Right ventricle myocardium inferior (tissue), 1 donor: Measurements from ENCODE around the gene MIF. TPM values are rescaled to one million over a fixed set of nuclear protein-coding genes. Genes with fewer than 3 reads are reported as not detected.
A peak's percentile ranks its signal among the peaks of the same experiment; 100 is the strongest.
"Not testable (repeated sequence)": the region's sequence is repeated elsewhere in the genome, so short reads cannot be mapped to it uniquely, and the experiment has no call there.

Experiments
- ATAC-seq: fragments of 200-7000 bp; cut with Tn5 transposase; one replicate; pipeline ENCODE4 v1.9.1; 2020; ENCODE audit warnings: mild to moderate bottlenecking, moderate library complexity
- DNase-seq: peaks from one replicate; pipeline ENCODE4 v3.0.0; 2021; ENCODE audit errors: missing footprints
- intact Hi-C: fragments of 100-400 bp; cut with DNase I; formaldehyde crosslinking; loops from one replicate; pipeline ENCODE4 v1.11.0; 2022
- total RNA-seq: library from RNA; stranded (reverse); fragmentation: NEBNext Ultra II Directional; extraction: Animal tissue kit (Norgen Biotek cat#: 25700); gene quantifications from one replicate; pipeline ENCODE4 v1.2.1, GENCODE V29; 2021
- donor health status: DM: no; HTN: yes; CAD: no; lungs with severe emphysema.

Gene MIF
- total RNA-seq, 1 donor from 2014 or later = 272 TPM

GRCh38 chr22:23896523-23897186 lies 2.5 kb downstream of the MIF start:
- ATAC-seq = no peak
- intact Hi-C loops = no loop called here
- no peak for DNase-seq

- no peak for DNase-seq
- intact Hi-C loops = no loop called here
- no peak for ATAC-seq
Observed at GRCh38 chr22:23897320-23897719, 3.1 kb downstream of the MIF start.

DNA sequence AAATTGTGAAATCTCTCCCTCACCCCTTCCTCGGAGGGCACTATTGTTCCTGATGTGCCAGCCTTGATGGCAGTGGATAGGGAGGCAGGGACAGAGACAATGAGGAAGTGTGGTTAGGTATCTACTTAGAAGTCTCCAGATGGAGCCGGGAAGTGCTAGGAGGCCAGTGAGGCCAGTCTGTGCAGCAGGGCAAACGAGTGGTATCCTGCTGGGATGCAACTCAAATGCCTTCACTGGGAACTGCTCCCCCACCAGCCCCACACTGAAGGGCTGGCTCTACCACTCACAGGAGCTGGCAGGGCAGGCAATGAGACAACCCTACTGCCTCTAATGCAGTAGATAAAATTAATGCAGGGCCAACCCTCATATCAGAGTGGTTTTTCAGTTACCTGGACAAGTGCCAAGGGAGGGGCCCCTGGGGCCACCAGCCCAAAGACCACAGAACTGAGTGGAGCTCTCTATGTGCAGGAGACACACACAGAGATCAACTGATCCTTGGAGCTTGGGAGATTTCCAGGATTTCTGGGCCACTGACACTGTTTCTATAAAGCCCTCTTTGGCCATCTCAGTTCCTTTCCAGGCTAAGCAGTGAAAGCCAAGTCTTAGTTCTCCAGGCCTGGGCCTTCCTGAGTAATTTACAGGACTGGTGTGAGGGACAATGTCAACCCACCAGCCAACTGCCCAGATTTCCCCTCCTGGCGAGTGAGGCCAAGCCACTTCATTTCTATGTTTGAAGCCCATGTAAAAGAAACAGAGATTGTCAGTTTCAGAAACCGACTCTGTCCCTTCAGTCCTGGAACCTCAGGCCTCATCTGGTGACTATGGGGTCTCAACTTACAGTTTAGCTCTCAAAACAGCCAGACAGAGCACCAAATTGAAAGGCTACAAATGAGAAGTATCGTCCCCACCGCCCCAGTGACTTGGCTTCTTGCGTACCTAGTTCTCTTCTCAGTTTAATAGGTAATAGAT lies 4.1 kb downstream of the MIF start:
- intact Hi-C loops = no loop called here
- DNase-seq (no peak), ATAC-seq (no peak)

GRCh38 chr22:23899042-23899745 lies 5.0 kb downstream of the MIF start:
- ATAC-seq = no peak
- no peak for DNase-seq
- intact Hi-C loops = no loop called here

DNA sequence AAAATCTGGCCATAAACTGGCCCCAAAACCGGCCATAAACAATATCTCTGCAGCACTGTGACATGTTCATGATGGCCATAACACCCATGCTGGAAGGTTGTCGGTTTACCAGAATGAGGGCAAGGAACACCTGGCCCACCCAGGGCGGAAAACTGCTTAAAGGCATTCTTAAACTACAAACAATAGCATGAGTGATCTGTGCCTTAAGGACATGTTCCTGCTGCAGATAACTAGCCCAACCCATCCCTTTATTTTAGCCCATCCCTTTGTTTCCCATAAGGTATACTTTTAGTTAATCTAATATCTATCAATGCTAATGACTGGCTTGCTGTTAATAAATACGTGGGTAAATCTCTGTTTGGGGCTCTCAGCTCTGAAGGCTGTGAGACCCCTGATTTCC lies 6.0 kb downstream of the MIF start:
- DNase-seq, ATAC-seq, intact Hi-C loops: not testable (repeated sequence)

DNA sequence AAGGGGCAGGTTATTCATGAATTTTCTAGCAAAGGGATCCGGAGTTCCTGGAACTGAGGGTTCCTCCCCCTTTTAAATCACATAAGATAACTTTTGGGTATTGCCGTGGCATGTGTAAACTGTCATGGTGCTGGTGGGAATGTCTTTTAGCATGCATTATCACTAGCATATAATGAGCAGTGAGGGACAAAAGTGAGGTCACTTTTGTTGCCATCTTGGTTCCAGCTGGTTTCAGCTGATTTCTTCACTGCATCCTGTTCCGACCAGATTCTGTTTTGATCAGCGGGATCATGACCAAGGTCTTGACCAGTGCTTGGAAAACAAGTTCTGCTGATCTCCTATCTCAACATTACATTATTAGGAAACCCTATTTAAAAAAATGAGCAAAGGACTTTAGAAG lies 7.4 kb downstream of the MIF start:
- no peak for DNase-seq
- ATAC-seq = no peak

DNA sequence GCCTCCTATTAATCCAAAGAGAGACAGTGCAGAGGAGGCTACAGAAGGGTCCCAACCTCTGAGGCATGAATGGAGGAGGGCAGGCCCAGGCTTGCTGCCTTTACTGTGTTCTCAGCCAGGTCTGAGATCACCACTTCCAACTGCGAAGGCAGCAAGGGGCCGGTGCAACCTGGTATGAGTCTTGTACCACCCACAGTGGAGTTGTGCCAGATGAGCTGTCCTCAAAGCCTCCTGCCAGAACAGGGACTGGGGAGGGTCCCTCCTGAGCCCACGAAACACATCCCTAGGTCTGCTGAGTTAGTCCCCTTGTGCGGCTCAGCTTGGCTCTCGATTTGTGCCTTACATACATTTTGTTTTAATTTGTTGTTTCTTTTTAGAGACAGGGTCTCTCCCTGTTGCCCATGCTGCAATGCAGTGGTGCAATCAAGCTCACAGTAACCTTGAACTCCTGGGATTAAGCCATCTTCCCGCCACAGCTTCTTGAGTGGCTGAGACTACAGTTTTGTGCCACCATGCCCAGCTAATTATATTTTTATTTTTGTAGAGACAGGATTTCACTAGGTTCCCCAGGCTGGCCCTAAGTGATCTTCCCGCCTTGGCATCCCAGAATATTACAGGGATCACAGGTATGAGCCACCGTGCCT lies 9.3 kb downstream of the MIF start:
- intact Hi-C loops = no loop called here
- DNase-seq = no peak

More for the DNA sequence above, 7.4 kb downstream of the MIF start:
- intact Hi-C loops = no loop called here

GRCh38 chr22:23904573-23905254 lies 10.5 kb downstream of the MIF start:
- ATAC-seq = peak; percentile 56
- DNase-seq = peak; percentile 76
- intact Hi-C loops = no loop called here

More for the DNA sequence above, 9.3 kb downstream of the MIF start:
- no peak for ATAC-seq

GRCh38 chr22:23906641-23907040 lies 12.5 kb downstream of the MIF start:
- DNase-seq = no peak
- no peak for ATAC-seq
- intact Hi-C loops = no loop called here

DNA sequence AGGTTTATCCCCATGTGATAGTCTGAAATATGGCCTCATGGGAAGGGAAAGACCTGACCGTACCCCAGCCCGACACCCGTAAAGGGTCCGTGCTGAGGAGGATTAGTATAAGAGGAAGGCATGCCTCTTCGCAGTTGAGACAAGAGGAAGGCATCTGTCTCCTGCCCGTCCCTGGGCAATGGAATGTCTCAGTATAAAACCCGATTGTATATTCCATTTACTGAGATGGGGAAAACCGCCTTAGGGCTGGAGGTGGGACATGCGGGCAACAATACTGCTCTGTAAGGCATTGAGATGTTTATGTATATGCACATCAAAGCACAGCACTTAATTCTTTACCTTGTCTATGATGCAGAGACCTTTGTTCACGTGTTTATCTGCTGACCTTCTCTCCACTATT lies 13.2 kb downstream of the MIF start:
- DNase-seq, intact Hi-C loops, ATAC-seq: not testable (repeated sequence)

DNA sequence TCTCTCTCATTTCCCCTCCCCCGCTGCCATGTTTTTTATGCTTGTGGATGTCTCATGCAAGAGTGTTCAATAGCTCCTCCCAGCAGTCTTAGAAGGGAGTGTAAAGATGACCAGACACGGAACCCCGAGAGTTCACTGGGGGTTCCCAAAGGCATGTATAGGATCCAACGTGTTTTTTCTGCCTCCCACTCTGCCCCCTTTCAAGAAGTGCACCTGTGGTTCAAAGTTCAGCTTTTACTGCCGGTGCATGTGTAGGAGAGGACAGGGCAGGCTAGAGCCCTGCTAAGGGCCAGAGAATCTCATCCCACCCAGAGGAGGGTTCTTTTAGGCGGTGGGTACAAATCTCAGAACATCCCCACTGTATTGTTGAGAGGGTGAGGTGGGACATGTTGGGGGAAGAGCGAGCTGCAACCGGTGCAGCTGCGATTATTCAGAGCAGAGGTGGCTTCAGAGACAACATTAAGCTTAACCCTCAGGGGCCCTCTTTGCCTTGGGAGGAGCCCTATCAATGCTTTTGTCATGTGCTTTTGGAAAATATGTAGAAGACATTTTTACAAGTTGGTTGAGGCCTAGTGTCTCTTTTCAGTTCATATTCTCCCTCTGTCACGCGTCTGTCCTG lies 14.5 kb downstream of the MIF start:
- no peak for ATAC-seq
- no peak for DNase-seq
- intact Hi-C loops = no loop called here

DNA sequence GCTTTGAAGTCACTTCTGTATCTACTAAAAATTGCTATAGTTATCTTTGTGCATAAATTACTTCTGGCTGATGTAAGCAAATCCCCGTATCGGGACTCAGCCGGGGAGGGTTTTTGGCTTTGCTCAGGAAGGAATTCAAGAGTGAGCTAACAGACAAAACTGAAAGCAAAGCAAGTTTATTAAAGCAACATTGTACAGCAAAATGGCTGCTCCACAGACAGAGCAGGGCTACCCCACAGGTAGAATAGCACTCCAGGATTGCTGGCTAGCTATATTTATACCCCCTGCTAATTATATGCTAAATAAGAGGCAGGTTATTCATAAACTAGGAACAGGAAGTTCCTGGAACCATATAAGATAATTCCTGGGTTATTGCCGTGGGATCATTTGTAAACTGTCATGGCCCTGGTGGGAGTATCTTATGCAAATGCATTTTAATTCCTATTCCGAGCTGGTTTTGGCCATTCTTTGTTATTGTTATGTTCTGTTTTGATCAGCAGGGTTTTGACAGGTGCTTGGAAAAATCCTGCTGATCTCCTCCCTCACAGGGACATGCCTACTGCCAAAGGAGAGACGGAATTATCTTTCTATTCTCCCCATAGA lies 15.2 kb downstream of the MIF start:
- ATAC-seq (no peak), DNase-seq (no peak)
- intact Hi-C loops = no loop called here

DNA sequence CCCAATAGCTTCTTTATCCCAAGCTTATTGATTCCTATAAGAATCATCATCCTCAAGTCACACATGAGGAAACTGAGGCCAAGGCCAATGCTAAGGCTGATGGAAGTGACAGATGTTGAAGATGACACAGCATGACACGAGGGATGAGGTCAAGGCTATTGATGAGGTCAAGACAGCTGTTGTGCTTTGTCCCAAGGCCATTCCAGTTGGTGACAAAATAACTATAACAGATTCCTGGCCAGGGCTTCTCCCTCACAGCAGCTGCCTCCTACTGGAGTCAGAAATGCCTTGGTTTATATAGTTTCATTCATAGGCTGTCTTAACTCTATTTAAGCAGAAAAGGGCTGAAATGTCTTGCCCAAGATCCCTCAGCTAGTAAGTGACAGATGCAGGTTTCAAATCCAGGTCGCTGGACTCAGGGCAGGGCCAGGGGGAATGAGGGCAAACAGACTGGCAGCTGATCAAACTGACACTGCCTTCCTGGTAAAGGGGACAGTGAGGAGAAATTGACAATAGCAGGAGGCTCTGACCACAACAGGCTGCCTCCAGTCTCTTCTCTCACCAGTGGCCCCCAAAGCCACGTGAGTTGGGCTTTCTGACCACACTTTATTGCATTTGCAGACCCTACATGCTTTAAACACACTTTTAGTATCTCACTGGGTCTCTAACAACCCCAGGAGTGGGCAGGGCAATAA lies 16.5 kb downstream of the MIF start:
- no peak for ATAC-seq
- intact Hi-C loops = no loop called here
- no peak for DNase-seq

GRCh38 chr22:23911318-23911980 lies 17.3 kb downstream of the MIF start:
- ATAC-seq (no peak), DNase-seq (no peak)
- intact Hi-C loops = no loop called here

- no peak for ATAC-seq
- intact Hi-C loops = no loop called here
- DNase-seq = no peak
Observed at GRCh38 chr22:23912293-23912903, 18.2 kb downstream of the MIF start.

DNA sequence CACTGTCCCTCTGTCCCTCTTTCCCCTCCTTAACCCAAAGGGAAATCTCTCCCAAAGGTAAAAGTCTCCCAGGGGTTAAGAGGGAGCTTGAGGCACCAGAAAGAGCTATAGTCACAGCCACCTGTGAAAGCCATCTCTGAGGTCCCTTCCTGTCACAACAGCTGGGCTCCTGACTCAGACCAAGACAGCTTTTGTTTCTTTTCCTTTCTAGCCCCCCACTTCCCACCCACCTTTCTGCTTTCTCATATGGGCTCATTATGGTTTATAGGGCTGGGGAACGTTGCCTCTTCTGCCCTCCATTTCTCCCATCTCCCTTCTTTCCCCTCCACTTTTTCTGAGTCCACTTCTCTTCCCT lies 19.1 kb downstream of the MIF start:
- intact Hi-C loops = no loop called here
- DNase-seq = no peak
- ATAC-seq = no peak
